Measurements from ENCODE around the gene KCNIP4. TPM values are rescaled to one million over a fixed set of nuclear protein-coding genes. Genes with fewer than 3 reads are reported as not detected.
"Not testable (repeated sequence)": the region's sequence is repeated elsewhere in the genome, so short reads cannot be mapped to it uniquely, and the experiment has no call there.

KCNIP4 gene
- under 1 TPM in 3 of 6 donors, not detected in 3; 0.14 to 0.22 (median 0.22) TPM for polyA plus RNA-seq (ENCODE audit: low read depth in 6 of 6)

DNA sequence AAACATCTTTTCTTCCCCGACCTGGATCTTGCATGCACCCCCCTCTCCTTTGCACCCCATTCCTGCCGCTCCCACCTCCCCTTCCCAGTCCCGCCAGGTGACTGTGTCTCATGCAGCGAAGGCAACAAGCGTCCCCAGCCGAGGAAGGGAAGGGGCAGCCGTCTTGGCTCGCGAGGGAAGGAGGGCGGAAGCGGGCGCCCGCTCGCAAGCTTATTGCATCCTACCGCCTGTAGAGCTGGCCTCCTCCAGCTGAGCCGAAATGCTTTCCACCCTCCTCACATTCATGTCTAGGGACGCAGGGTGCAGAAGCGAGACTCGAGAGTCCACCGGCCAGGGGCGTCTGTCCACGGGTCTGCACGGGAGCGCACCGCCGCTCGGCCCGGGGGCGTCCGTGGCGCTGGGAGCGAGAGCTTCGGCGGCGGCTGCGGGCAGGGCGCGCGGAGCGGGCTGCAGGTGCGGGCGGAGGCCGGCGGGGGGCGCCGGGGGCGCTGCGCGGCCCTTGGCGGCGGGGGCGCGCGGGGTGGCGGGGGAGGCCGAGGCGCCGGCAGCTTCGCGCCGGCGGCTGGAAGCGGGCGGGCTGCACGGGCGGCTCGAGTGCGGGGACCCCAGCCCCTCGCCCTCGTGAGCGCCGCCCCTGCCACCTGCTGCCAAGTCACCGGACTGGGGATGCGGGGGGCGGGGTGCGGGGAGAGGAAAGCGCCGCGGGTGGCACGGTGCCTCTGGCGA, at the start of gene KCNIP4:
TSS of gene KCNIP4 (minus strand) at position 426 of the 726 bp plus-strand sequence.
- ATAC-seq (ENCODE audit: low read depth in 2 of 2) (no peak), DNase-seq (no peak)
- Mint-ChIP-seq H3K9me3 (peaks cover 1 to 30% (median 5%) of the 10 kb centered on the region in 7 donors), H3K4me3 (no peak within 1 kb of the TSS), H3K27me3 (peaks cover 31 to 38% (median 35%) of the 10 kb centered on the region in 3 donors), H3K36me3 (peaks cover 8 to 9% of the 10 kb centered on the region in 2 donors), H3K27ac (peak within 1 kb of the TSS in 1 of 6 donors; percentile 17), H3K4me1 (no peaks in the 10 kb centered on the region)

DNA sequence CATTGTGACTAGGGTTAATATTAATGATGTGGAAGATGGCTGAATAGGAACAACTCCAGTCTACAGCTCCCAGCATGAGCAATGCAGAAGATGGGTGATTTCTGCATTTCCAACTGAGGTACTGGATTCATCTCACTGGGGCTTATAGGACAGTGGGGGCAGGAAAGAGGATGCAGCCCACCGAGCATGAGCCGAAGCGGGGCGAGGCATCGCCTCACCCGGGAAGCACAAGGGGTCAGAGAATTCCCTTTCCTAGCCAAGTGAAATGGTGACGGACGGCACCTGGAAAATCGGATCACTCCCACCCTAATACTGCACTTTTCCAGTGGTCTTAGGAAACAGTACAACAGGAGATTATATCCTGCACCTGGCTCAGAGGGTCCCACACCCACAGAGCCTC, 48.0 kb upstream of the KCNIP4 start:
- not testable (repeated sequence) for H3K4me3 Mint-ChIP-seq; H3K27ac Mint-ChIP-seq; DNase-seq; H3K27me3 Mint-ChIP-seq; H3K4me1 Mint-ChIP-seq; ATAC-seq (ENCODE audit: low read depth in 2 of 2); H3K36me3 Mint-ChIP-seq
- H3K9me3 Mint-ChIP-seq = peaks cover 0 to 26% (median 12%) of the 10 kb centered on the region in 7 donors

DNA sequence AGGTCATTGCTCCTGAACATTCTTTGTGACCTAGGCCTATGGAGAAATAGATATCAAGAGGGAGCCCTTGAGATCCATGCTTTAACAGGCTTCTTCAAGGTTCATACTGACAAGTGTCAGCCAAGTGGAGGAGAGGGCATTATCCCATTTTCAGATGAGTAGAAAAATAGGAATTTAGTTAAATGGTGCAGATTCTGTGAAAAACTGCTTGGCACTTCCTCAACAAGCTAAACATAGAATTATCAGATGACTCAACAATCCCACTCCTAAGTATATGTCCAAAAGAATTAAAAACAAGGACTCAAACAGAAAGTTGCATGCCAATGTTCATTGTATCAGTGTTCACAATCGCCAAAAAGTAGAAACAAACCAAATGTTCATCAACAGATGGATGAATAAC, 43.8 kb upstream of the KCNIP4 start:
- Mint-ChIP-seq H3K4me3 (no peak overlapping the region), H3K27ac (no peak overlapping the region), H3K9me3 (peaks cover 0 to 16% (median 4%) of the 10 kb centered on the region in 7 donors), H3K27me3 (no peaks in the 10 kb centered on the region), H3K4me1 (no peaks in the 10 kb centered on the region), H3K36me3 (no peaks in the 10 kb centered on the region)
- ATAC-seq (ENCODE audit: low read depth in 2 of 2) = no peak
- DNase-seq = no peak

DNA sequence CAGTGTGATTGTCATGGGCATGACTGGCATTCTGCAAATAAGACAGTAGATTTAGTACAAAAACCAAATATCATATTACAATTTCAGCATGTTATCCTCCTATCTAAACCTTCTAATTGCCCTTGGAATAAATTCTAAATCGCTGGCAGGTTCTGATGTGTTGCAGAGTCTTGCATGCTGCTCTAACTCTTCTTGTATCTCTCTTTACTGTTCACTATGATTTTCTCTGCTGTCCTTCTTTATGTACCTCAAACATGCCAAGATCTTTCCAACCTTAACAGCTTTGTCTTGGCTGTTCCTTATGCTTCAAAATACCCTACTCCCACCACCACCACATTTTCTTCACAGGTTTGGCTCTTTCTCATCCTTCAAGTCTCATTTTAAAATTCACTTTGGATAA, 43.0 kb upstream of the KCNIP4 start:
- Mint-ChIP-seq H3K27me3 (no peaks in the 10 kb centered on the region), H3K4me3 (no peak overlapping the region), H3K27ac (no peak overlapping the region), H3K9me3 (peaks cover 0 to 15% (median 4%) of the 10 kb centered on the region in 7 donors), H3K4me1 (no peaks in the 10 kb centered on the region), H3K36me3 (no peaks in the 10 kb centered on the region)
- DNase-seq (no peak), ATAC-seq (ENCODE audit: low read depth in 2 of 2) (no peak)

DNA sequence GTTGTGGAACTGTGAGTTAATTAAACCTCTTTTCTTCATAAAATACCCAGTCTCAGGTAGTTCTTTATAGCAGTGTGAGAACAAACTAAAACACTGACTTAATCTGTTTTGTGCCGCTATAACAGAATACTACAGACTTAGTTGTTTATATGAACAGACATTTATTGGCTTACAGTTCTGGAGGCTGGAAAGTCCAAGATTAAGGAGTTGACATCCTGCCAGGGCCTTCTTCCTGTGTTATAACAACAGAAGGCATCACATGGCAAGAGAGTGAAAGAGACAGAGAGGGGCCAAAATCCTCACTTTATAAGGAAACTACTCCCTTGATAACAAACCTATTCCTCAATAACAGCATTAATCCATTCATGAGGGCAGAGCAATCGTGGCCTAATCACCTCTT, 42.5 kb upstream of the KCNIP4 start:
- Mint-ChIP-seq H3K27ac (no peak overlapping the region), H3K36me3 (no peaks in the 10 kb centered on the region), H3K4me3 (no peak overlapping the region), H3K27me3 (no peaks in the 10 kb centered on the region), H3K4me1 (no peaks in the 10 kb centered on the region), H3K9me3 (peaks cover 0 to 10% (median 4%) of the 10 kb centered on the region in 7 donors)
- ATAC-seq (ENCODE audit: low read depth in 2 of 2) (no peak), DNase-seq (no peak)

DNA sequence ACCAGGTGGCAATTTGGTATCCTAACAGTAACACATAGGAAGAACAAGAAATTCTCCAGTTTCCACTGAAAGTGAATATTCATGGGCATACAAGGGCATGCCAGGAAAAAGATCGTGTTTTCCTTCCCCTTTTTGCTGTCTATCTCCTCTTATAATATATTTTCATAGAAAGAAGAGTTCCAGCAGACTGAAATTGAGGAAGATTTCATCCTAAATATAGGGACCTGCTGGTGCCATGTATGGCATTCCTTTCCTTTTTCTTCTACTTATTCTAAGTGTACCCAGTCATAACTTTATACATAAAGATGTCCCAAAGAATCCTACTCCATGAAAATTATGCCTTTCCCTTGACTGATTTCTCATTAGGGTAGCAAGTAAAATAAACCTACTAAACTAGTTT, 40.8 kb upstream of the KCNIP4 start:
- H3K27ac Mint-ChIP-seq = no peak overlapping the region
- H3K4me3 Mint-ChIP-seq = no peak overlapping the region
- H3K27me3 Mint-ChIP-seq = no peaks in the 10 kb centered on the region
- no peaks in the 10 kb centered on the region for H3K4me1 Mint-ChIP-seq
- H3K36me3 Mint-ChIP-seq = no peaks in the 10 kb centered on the region
- no peak for DNase-seq
- ATAC-seq (ENCODE audit: low read depth in 2 of 2) = no peak
- H3K9me3 Mint-ChIP-seq = peaks cover 0 to 9% (median 4%) of the 10 kb centered on the region in 7 donors

DNA sequence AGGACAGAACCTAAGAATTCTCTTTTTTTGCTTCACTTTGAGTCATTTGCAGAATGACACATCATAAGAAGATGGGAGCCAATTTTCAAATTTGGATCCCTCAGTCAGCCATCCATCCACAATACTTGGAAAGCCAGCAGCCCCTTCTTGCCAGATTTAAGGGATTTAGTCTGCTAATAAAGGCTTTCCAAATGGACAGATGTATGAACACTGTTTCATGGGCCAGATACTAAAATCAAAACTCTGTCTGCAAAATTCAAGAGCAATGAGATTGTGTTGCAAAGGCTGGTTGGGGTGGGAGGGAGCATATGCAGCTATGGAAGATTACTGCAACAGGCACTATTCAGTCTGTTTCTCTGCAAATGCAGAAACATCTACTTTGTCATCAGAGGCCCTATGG, 37.7 kb upstream of the KCNIP4 start:
- no peak for ATAC-seq (ENCODE audit: low read depth in 2 of 2)
- no peak overlapping the region for H3K4me3 Mint-ChIP-seq
- no peaks in the 10 kb centered on the region for H3K4me1 Mint-ChIP-seq
- H3K9me3 Mint-ChIP-seq = peaks cover 0 to 6% (median 3%) of the 10 kb centered on the region in 7 donors
- no peaks in the 10 kb centered on the region for H3K27me3 Mint-ChIP-seq
- no peak overlapping the region for H3K27ac Mint-ChIP-seq
- no peaks in the 10 kb centered on the region for H3K36me3 Mint-ChIP-seq
- no peak for DNase-seq

DNA sequence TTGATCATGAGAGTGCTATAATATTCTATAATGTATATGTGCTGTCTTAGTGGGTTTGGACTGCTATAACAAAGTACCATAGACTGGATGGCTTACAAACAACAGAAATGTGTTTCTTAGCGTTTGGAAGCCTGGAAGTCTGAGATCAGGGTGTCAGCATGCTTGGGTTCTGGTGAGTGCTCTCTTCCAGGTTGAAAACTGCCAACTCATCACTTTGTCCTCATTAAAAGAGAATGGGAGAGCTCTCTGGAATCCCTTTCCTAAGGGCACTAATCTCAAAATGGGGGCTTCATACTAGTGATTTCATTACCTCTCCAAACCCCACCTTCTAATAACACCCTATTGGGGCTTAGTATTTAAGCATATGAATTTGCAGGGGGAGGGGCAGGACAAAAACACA, 33.5 kb upstream of the KCNIP4 start:
- ATAC-seq (ENCODE audit: low read depth in 2 of 2) (no peak), DNase-seq (no peak)
- Mint-ChIP-seq H3K27me3 (no peaks in the 10 kb centered on the region), H3K36me3 (no peaks in the 10 kb centered on the region), H3K27ac (no peak overlapping the region), H3K4me3 (no peak overlapping the region), H3K4me1 (no peaks in the 10 kb centered on the region), H3K9me3 (peaks cover 0 to 5% (median 2%) of the 10 kb centered on the region in 7 donors)

DNA sequence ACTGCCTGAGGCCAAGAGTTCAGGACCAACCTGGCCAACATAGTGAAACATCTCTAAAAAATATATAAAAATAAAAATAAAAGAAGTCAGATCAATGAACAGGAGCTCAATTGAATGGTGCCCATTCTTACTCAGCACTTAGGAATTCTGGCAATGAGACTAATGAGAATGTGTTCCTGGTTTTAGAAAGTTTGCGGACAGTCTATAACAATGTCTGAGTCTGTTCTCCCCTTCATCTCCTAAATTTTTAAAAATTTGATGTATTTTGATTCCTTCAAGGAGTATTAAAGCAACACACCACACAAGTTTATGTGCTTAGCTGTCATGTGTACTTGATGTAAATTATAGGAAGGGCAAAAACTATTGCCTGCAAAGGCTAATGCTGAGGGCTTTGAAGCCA, 30.6 kb upstream of the KCNIP4 start:
- Mint-ChIP-seq H3K27me3 (no peaks in the 10 kb centered on the region), H3K9me3 (peaks cover 2 to 15% (median 7%) of the 10 kb centered on the region in 7 donors), H3K4me1 (no peaks in the 10 kb centered on the region), H3K27ac (no peak overlapping the region), H3K4me3 (no peak overlapping the region), H3K36me3 (no peaks in the 10 kb centered on the region)
- no peak for ATAC-seq (ENCODE audit: low read depth in 2 of 2)
- no peak for DNase-seq

DNA sequence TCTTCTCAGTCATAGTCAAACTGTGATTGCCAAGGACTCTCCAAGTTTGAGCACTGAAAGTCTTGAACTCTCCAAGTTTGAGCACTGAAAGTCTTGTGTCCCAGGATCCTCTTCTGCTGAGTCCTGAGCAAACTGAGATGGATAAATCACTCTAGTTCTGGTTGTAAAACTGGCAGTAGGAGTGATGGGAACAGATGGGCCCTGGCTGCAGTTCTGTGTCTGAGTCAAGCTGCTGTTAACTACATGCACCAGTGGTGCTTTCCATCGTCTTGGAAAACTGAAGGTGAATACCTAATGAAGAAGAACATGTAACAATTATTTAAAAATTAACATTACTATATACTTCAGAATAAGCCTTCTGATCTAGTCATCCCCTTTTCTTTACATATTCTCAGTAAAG, 27.6 kb upstream of the KCNIP4 start:
- DNase-seq (no peak), ATAC-seq (ENCODE audit: low read depth in 2 of 2) (no peak)
- Mint-ChIP-seq H3K9me3 (peaks cover 3 to 13% (median 6%) of the 10 kb centered on the region in 7 donors), H3K27ac (no peak overlapping the region), H3K27me3 (no peaks in the 10 kb centered on the region), H3K4me1 (no peaks in the 10 kb centered on the region), H3K36me3 (no peaks in the 10 kb centered on the region), H3K4me3 (no peak overlapping the region)

DNA sequence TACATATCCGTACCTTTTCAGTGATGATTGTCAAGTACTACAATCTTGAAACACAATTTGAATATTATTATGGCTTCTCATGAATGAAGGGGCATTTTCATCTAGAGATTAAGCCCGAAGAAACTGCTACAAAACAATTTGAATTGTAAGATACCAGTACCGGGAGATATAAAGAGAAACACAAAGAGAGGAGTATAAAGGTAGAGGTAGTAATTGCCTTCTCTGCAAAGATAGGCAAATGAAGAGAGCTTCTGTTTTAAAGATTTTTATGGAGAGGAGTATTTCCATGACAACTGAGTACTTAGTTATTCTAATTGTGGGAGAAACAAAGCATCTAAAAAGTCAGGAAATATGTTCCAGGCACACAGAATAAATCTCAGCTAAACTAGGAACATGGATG, 25.3 kb upstream of the KCNIP4 start:
- Mint-ChIP-seq H3K4me3 (no peak overlapping the region), H3K9me3 (peaks cover 4 to 16% (median 10%) of the 10 kb centered on the region in 7 donors), H3K27ac (no peak overlapping the region), H3K4me1 (no peaks in the 10 kb centered on the region), H3K36me3 (no peaks in the 10 kb centered on the region), H3K27me3 (no peaks in the 10 kb centered on the region)
- DNase-seq (no peak), ATAC-seq (ENCODE audit: low read depth in 2 of 2) (no peak)

DNA sequence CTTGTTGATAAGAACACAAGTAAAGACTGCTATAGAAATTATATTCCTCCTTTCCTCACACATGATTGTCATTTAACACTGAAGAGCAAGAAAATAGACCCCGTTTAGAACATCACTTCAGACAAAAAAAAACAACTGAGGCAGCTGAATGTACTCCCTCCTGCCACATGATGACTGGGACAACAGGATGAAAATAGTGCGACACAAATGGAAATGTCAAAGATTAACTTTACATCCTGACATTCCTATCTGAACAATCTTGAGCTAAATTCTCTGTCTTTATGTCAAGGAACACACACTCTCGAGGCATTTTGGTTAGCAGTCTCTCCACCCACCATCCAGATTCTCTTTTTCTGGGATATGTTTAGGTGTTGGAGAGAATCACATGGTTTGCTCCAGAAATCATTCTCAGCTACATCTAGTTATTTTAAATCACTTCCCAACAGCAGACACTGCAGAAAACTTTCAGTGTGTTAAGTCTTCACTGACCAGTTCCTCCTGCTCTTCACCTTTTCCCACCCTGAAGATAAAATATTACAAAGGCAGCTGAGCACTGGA, 16.3 kb upstream of the KCNIP4 start:
- DNase-seq = no peak
- Mint-ChIP-seq H3K27me3 (no peaks in the 10 kb centered on the region), H3K27ac (peak overlapping the region in 1 of 6 donors; percentile 77), H3K4me3 (no peak overlapping the region), H3K9me3 (peaks cover 0 to 5% (median 2%) of the 10 kb centered on the region in 7 donors), H3K4me1 (no peaks in the 10 kb centered on the region), H3K36me3 (no peaks in the 10 kb centered on the region)
- no peak for ATAC-seq (ENCODE audit: low read depth in 2 of 2)

DNA sequence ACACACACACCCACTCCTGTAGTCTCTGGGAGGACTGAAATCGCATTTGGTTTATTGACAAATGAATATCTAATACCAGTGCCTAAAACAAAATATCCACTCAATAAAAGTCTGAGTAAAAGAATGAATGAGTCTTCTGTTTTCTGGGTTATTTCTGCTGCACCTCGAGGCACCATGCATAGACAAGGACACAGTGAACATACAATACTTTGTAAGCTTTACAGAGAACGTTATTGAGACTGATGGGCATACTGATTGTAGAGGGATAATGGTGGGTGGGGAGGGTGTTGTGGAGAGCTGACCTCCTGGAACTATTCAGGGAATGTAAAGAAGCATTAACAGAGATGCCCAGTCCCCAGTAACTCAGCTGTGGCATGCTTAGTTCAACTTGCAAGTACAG, 14.1 kb upstream of the KCNIP4 start:
- Mint-ChIP-seq H3K4me3 (no peak overlapping the region), H3K27ac (no peak overlapping the region), H3K4me1 (no peaks in the 10 kb centered on the region), H3K36me3 (no peaks in the 10 kb centered on the region), H3K27me3 (no peaks in the 10 kb centered on the region), H3K9me3 (peaks cover 0 to 18% (median 0%) of the 10 kb centered on the region in 7 donors)
- no peak for DNase-seq
- no peak for ATAC-seq (ENCODE audit: low read depth in 2 of 2)

DNA sequence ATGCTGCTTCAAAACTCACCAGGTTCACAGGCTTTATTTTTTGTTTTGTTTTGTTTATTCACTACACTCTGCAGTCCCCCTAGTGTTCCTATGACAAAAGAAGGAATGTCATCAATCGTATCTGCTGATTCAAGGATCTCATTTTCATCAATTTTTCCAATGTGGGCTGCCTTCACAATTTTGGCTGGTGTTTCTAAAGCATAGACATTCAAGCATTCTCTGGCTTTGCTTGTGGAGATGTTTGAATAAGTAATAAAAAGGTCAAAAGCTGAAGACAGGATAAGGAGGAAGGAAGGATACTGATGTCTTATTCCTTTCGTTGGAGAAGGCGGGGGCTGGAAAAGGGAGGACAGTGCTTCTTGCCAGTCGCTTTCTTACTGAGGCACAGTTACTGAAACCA, 12.2 kb upstream of the KCNIP4 start:
- Mint-ChIP-seq H3K27ac (no peak overlapping the region), H3K4me3 (no peak overlapping the region), H3K9me3 (peaks cover 0 to 14% (median 0%) of the 10 kb centered on the region in 7 donors), H3K27me3 (no peaks in the 10 kb centered on the region), H3K36me3 (no peaks in the 10 kb centered on the region), H3K4me1 (no peaks in the 10 kb centered on the region)
- no peak for ATAC-seq (ENCODE audit: low read depth in 2 of 2)
- no peak for DNase-seq

All from naive B cell (primary cell).